22Rv1 (cell line): ENCODE data around the gene ARMC9.

ENCODE experiments used
- CTCF ChIP-seq: fragments of 450-650 bp; IDR thresholded peaks from 2 replicates; pipeline ENCODE4 v1.5.1; 2017; ENCODE audit warnings: mild to moderate bottlenecking
- ZFX ChIP-seq: fragments of 450-650 bp; IDR thresholded peaks from 2 replicates; pipeline ENCODE4 v1.6.1; 2017; ENCODE audit warnings: antibody characterized with exemption, borderline replicate concordance

DNA sequence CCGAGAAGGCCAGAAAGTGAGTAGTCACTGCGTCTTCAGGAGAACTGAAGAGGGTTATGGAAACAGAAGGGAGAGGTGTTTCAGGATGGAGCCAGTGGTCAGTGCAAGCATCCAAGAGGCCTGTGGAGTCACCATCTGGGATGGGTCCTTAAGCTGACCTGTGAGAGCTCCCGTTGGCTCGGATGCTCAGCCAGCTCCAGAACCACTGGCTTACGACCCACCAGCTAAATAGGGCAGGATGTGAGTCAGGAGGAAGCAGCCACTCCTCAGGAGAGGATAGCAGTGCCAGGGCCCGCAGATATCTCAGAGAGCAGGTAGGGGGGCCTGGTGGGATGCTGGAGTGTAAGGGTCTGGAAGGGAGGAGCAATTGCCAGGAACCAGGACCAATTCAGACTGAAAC lies 134.0 kb downstream of the ARMC9 start:
- TF ChIP-seq CTCF, result no peak
- no peak for TF ChIP-seq ZFX
